ENCODE data around the gene ZNF791.

The ZNF791 gene

GRCh38 chr19:12646551-12646950 lies 35.8 kb downstream of the ZNF791 start:
- no peak overlapping the region for H3K4me2 ChIP-seq (ENCODE audit: insufficient read depth, low read length, poor library complexity, severe bottlenecking)
- no peak for DNase-seq (ENCODE audit: low spot score)
- H3K4me1 ChIP-seq (ENCODE audit: control insufficient read depth in 2 of 2, insufficient read depth in 1 of 2, low read depth in 1 of 2, low read length in 2 of 2): no peaks in the 10 kb centered on the region
- H3K9me3 ChIP-seq (replicated peaks in 1 of 2; ENCODE audit: control insufficient read depth in 2 of 2, insufficient read depth in 1 of 2, low read depth in 1 of 2, low read length in 2 of 2): peaks cover 0 to 2% of the 10 kb centered on the region in 2 donors
- no peak overlapping the region for H2AFZ ChIP-seq (ENCODE audit: low read length)
- H2BK12ac ChIP-seq (ENCODE audit: low read length): no peak overlapping the region
- H2BK5ac ChIP-seq (ENCODE audit: low read length): no peak overlapping the region
- no peak overlapping the region for H3K4ac ChIP-seq (ENCODE audit: low read length)
- H3K23ac ChIP-seq (ENCODE audit: low read depth, low read length, poor library complexity): no peak overlapping the region
- H3K14ac ChIP-seq (ENCODE audit: low read length): no peak overlapping the region
- no CpG with 5 or more reads among the region's 10 CpGs for WGBS, 2 donors (ENCODE audit: extremely low coverage in 2 of 2, insufficient read length in 2 of 2, insufficient replicate concordance in 1 of 2)
- H3K4me3 ChIP-seq (ENCODE audit: low read length in 2 of 2): no peak overlapping the region
- H3K27ac ChIP-seq (replicated peaks; ENCODE audit: low read length): no peak overlapping the region
- no peak overlapping the region for H2BK120ac ChIP-seq (ENCODE audit: low read depth, low read length)
- no peak overlapping the region for H4K91ac ChIP-seq (ENCODE audit: low read depth, low read length, poor library complexity)
- H3K79me1 ChIP-seq (ENCODE audit: low read depth, low read length): no peaks in the 10 kb centered on the region
- H4K8ac ChIP-seq (ENCODE audit: low read depth, low read length): no peak overlapping the region
- H3K27me3 ChIP-seq (ENCODE audit: control insufficient read depth in 3 of 3, insufficient read depth in 3 of 3, low read depth in 1 of 3, low read length in 3 of 3): no peaks in the 10 kb centered on the region
- peaks cover 2 to 3% of the 10 kb centered on the region in 2 donors for H3K36me3 ChIP-seq (replicated peaks in 1 of 2; ENCODE audit: control insufficient read depth in 2 of 2, insufficient read depth in 2 of 2, low read length in 2 of 2)
- no peak overlapping the region for H2AK5ac ChIP-seq (ENCODE audit: low read depth, low read length)
- H3K18ac ChIP-seq (ENCODE audit: low read length): no peak overlapping the region
- no peak overlapping the region for H3K9ac ChIP-seq (ENCODE audit: low read depth, low read length, poor library complexity)
- H2BK15ac ChIP-seq (ENCODE audit: low read length): no peak overlapping the region

DNA sequence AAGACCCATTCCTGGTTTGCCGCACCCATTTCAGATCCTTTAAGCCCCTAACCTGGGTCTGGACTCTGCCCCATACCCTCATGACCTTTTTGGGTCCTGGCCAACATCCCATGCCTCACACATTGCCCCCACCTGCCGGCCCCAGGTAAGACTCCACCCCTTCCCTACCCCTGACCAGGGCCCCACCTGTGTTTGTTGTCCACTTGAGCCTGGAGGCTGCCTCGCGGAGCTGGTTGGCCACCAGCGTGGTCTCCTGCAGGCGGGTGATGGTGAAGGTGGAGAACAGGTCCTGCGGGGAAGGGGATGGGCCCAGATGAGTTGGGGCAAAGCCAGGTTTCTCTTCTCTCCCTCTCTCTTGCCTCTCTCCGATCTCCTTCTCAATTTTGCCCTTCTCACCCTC lies 36.3 kb downstream of the ZNF791 start:
- Histone ChIP-seq H3K79me1 (ENCODE audit: low read depth, low read length) (no peaks in the 10 kb centered on the region), H3K14ac (ENCODE audit: low read length) (no peak overlapping the region), H3K27me3 (ENCODE audit: control insufficient read depth in 3 of 3, insufficient read depth in 3 of 3, low read depth in 1 of 3, low read length in 3 of 3) (no peaks in the 10 kb centered on the region), H3K18ac (ENCODE audit: low read length) (no peak overlapping the region), H2BK12ac (ENCODE audit: low read length) (no peak overlapping the region), H2AK5ac (ENCODE audit: low read depth, low read length) (no peak overlapping the region), H4K8ac (ENCODE audit: low read depth, low read length) (no peak overlapping the region), H4K91ac (ENCODE audit: low read depth, low read length, poor library complexity) (no peak overlapping the region), H2BK5ac (ENCODE audit: low read length) (no peak overlapping the region), H3K4me1 (ENCODE audit: control insufficient read depth in 2 of 2, insufficient read depth in 1 of 2, low read depth in 1 of 2, low read length in 2 of 2) (no peaks in the 10 kb centered on the region), H3K4ac (ENCODE audit: low read length) (no peak overlapping the region), H3K9ac (ENCODE audit: low read depth, low read length, poor library complexity) (peak overlapping the region; percentile 12), H2BK120ac (ENCODE audit: low read depth, low read length) (no peak overlapping the region), H3K27ac (replicated peaks; ENCODE audit: low read length) (no peak overlapping the region), H3K36me3 (replicated peaks in 1 of 2; ENCODE audit: control insufficient read depth in 2 of 2, insufficient read depth in 2 of 2, low read length in 2 of 2) (peaks cover 3 to 5% of the 10 kb centered on the region in 2 donors), H2BK15ac (ENCODE audit: low read length) (no peak overlapping the region), H2AFZ (ENCODE audit: low read length) (no peak overlapping the region), H3K23ac (ENCODE audit: low read depth, low read length, poor library complexity) (peak overlapping the region; percentile 6), H3K4me2 (ENCODE audit: insufficient read depth, low read length, poor library complexity, severe bottlenecking) (no peak overlapping the region), H3K4me3 (ENCODE audit: low read length in 2 of 2) (no peak overlapping the region), H3K9me3 (replicated peaks in 1 of 2; ENCODE audit: control insufficient read depth in 2 of 2, insufficient read depth in 1 of 2, low read depth in 1 of 2, low read length in 2 of 2) (peaks cover 0 to 2% of the 10 kb centered on the region in 2 donors)
- DNase-seq (ENCODE audit: low spot score): no peak
- no CpG with 5 or more reads among the region's 8 CpGs for WGBS, 2 donors (ENCODE audit: extremely low coverage in 2 of 2, insufficient read length in 2 of 2, insufficient replicate concordance in 1 of 2)

GRCh38 chr19:12647490-12648071 lies 36.9 kb downstream of the ZNF791 start:
- Histone ChIP-seq H2BK5ac (ENCODE audit: low read length) (peak overlapping the region; percentile 60), H3K4me3 (ENCODE audit: low read length in 2 of 2) (no peak overlapping the region), H2AK5ac (ENCODE audit: low read depth, low read length) (peak overlapping the region; percentile 25), H3K4me1 (ENCODE audit: control insufficient read depth in 2 of 2, insufficient read depth in 1 of 2, low read depth in 1 of 2, low read length in 2 of 2) (no peaks in the 10 kb centered on the region), H2BK15ac (ENCODE audit: low read length) (no peak overlapping the region), H3K27me3 (ENCODE audit: control insufficient read depth in 3 of 3, insufficient read depth in 3 of 3, low read depth in 1 of 3, low read length in 3 of 3) (no peaks in the 10 kb centered on the region), H2BK120ac (ENCODE audit: low read depth, low read length) (no peak overlapping the region), H3K9ac (ENCODE audit: low read depth, low read length, poor library complexity) (peak overlapping the region; percentile 12), H3K9me3 (replicated peaks in 1 of 2; ENCODE audit: control insufficient read depth in 2 of 2, insufficient read depth in 1 of 2, low read depth in 1 of 2, low read length in 2 of 2) (no peaks in the 10 kb centered on the region), H2AFZ (ENCODE audit: low read length) (no peak overlapping the region), H3K36me3 (replicated peaks in 1 of 2; ENCODE audit: control insufficient read depth in 2 of 2, insufficient read depth in 2 of 2, low read length in 2 of 2) (peaks cover 3 to 7% of the 10 kb centered on the region in 2 donors), H3K79me1 (ENCODE audit: low read depth, low read length) (no peaks in the 10 kb centered on the region), H4K91ac (ENCODE audit: low read depth, low read length, poor library complexity) (no peak overlapping the region), H3K27ac (replicated peaks; ENCODE audit: low read length) (no peak overlapping the region), H4K8ac (ENCODE audit: low read depth, low read length) (no peak overlapping the region), H3K18ac (ENCODE audit: low read length) (no peak overlapping the region), H2BK12ac (ENCODE audit: low read length) (no peak overlapping the region), H3K14ac (ENCODE audit: low read length) (no peak overlapping the region), H3K4me2 (ENCODE audit: insufficient read depth, low read length, poor library complexity, severe bottlenecking) (no peak overlapping the region), H3K4ac (ENCODE audit: low read length) (no peak overlapping the region), H3K23ac (ENCODE audit: low read depth, low read length, poor library complexity) (peak overlapping the region; percentile 6)
- no peak for DNase-seq (ENCODE audit: low spot score)
- no CpG with 5 or more reads among the region's 31 CpGs for WGBS, 2 donors (ENCODE audit: extremely low coverage in 2 of 2, insufficient read length in 2 of 2, insufficient replicate concordance in 1 of 2)

GRCh38 chr19:12648088-12648487 lies 37.4 kb downstream of the ZNF791 start:
- H3K23ac ChIP-seq (ENCODE audit: low read depth, low read length, poor library complexity): no peak overlapping the region
- no peak overlapping the region for H4K8ac ChIP-seq (ENCODE audit: low read depth, low read length)
- H3K36me3 ChIP-seq (replicated peaks in 1 of 2; ENCODE audit: control insufficient read depth in 2 of 2, insufficient read depth in 2 of 2, low read length in 2 of 2): peaks cover 3 to 7% of the 10 kb centered on the region in 2 donors
- no peak overlapping the region for H2BK120ac ChIP-seq (ENCODE audit: low read depth, low read length)
- no peak for DNase-seq (ENCODE audit: low spot score)
- no peak overlapping the region for H2BK5ac ChIP-seq (ENCODE audit: low read length)
- peak overlapping the region; percentile 25 for H2AK5ac ChIP-seq (ENCODE audit: low read depth, low read length)
- no peaks in the 10 kb centered on the region for H3K4me1 ChIP-seq (ENCODE audit: control insufficient read depth in 2 of 2, insufficient read depth in 1 of 2, low read depth in 1 of 2, low read length in 2 of 2)
- H3K9me3 ChIP-seq (replicated peaks in 1 of 2; ENCODE audit: control insufficient read depth in 2 of 2, insufficient read depth in 1 of 2, low read depth in 1 of 2, low read length in 2 of 2): no peaks in the 10 kb centered on the region
- no peak overlapping the region for H3K4me2 ChIP-seq (ENCODE audit: insufficient read depth, low read length, poor library complexity, severe bottlenecking)
- no CpG with 5 or more reads among the region's 29 CpGs for WGBS, 2 donors (ENCODE audit: extremely low coverage in 2 of 2, insufficient read length in 2 of 2, insufficient replicate concordance in 1 of 2)
- H4K91ac ChIP-seq (ENCODE audit: low read depth, low read length, poor library complexity): no peak overlapping the region
- H3K14ac ChIP-seq (ENCODE audit: low read length): no peak overlapping the region
- no peak overlapping the region for H3K9ac ChIP-seq (ENCODE audit: low read depth, low read length, poor library complexity)
- no peak overlapping the region for H3K4ac ChIP-seq (ENCODE audit: low read length)
- no peak overlapping the region for H3K18ac ChIP-seq (ENCODE audit: low read length)
- no peaks in the 10 kb centered on the region for H3K27me3 ChIP-seq (ENCODE audit: control insufficient read depth in 3 of 3, insufficient read depth in 3 of 3, low read depth in 1 of 3, low read length in 3 of 3)
- H3K27ac ChIP-seq (replicated peaks; ENCODE audit: low read length): no peak overlapping the region
- H2AFZ ChIP-seq (ENCODE audit: low read length): no peak overlapping the region
- peak overlapping the region in 1 of 2 donors; percentile 40 for H3K4me3 ChIP-seq (ENCODE audit: low read length in 2 of 2)
- no peak overlapping the region for H2BK15ac ChIP-seq (ENCODE audit: low read length)
- H2BK12ac ChIP-seq (ENCODE audit: low read length): no peak overlapping the region
- H3K79me1 ChIP-seq (ENCODE audit: low read depth, low read length): no peaks in the 10 kb centered on the region

All from neuronal stem cell (in vitro differentiated cells).